H9 (cell line): ENCODE results near the gene LRP3. TPM values are rescaled to one million over a fixed set of nuclear protein-coding genes. Genes with fewer than 3 reads are reported as not detected.

Experiments
- DNase-seq: peaks from one replicate; pipeline ENCODE4 v3.0.0-alpha.2; 2017
- H2AFZ ChIP-seq: one replicate; pipeline ENCODE4 v1.6.1; 2013; ENCODE audit warnings: mild to moderate bottlenecking, low read length, control low read depth, moderate library complexity
- H2AK5ac ChIP-seq: 2 replicates; pipeline ENCODE4 v1.6.1; 2013; ENCODE audit warnings: low read length, control low read depth, mixed read lengths; ENCODE audit not compliant: insufficient read length
- H2BK120ac ChIP-seq: one replicate; pipeline ENCODE4 v1.6.1; 2013; ENCODE audit warnings: low read depth, mild to moderate bottlenecking, low read length, control low read depth, inconsistent platforms; ENCODE audit not compliant: poor library complexity, severe bottlenecking
- H2BK12ac ChIP-seq: 2 replicates; pipeline ENCODE4 v1.6.1; 2013; ENCODE audit warnings: low read length, control low read depth, mixed read lengths, low read depth; ENCODE audit not compliant: insufficient read length
- H2BK15ac ChIP-seq: 2 replicates; pipeline ENCODE4 v1.6.1; 2013; ENCODE audit warnings: low read depth, low read length, control low read depth
- H2BK20ac ChIP-seq: one replicate; pipeline ENCODE4 v1.6.1; 2013; ENCODE audit warnings: low read depth, mild to moderate bottlenecking, low read length, control low read depth, inconsistent platforms; ENCODE audit not compliant: poor library complexity, severe bottlenecking
- H2BK5ac ChIP-seq: 2 replicates; pipeline ENCODE4 v1.6.1; 2013; ENCODE audit warnings: low read length, control low read depth, mixed read lengths; ENCODE audit not compliant: insufficient read length
- H3K14ac ChIP-seq: 2 replicates; pipeline ENCODE4 v1.6.1; 2013; ENCODE audit warnings: low read length, control low read depth; ENCODE audit not compliant: insufficient read depth
- H3K18ac ChIP-seq: 2 replicates; pipeline ENCODE4 v1.6.1; 2013; ENCODE audit warnings: low read depth, mild to moderate bottlenecking, mixed read lengths, low read length, control low read depth; ENCODE audit not compliant: insufficient read length
- H3K23ac ChIP-seq: 2 replicates; pipeline ENCODE4 v1.6.1; 2013; ENCODE audit warnings: low read length, control low read depth, mixed read lengths, low read depth; ENCODE audit not compliant: insufficient read length
- H3K23me2 ChIP-seq: 2 replicates; pipeline ENCODE4 v1.6.1; 2013; ENCODE audit warnings: low read depth, mild to moderate bottlenecking, mixed read lengths, low read length, control low read depth; ENCODE audit not compliant: insufficient read length, poor library complexity, severe bottlenecking
- H3K27ac ChIP-seq: 2 replicates; pipeline ENCODE4 v1.5.1; 2013; ENCODE audit warnings: low read length, control low read depth, mixed read lengths, low read depth; ENCODE audit not compliant: insufficient read length
- H3K27me3 ChIP-seq: 2 replicates; pipeline ENCODE4 v1.6.1; 2013; ENCODE audit warnings: low read length, control low read depth, inconsistent platforms; ENCODE audit not compliant: insufficient read depth
- H3K4ac ChIP-seq: 2 replicates; pipeline ENCODE4 v1.6.1; 2013; ENCODE audit warnings: low read depth, mild to moderate bottlenecking, control low read depth, inconsistent platforms, low read length, moderate library complexity
- H3K4me1 ChIP-seq: 2 replicates; pipeline ENCODE4 v1.6.1; 2013; ENCODE audit warnings: low read length, control low read depth, inconsistent platforms; ENCODE audit not compliant: insufficient read depth
- H3K4me2 ChIP-seq: 2 replicates; pipeline ENCODE4 v1.6.1; 2013; ENCODE audit warnings: low read length, control low read depth, mixed read lengths; ENCODE audit not compliant: insufficient read length, insufficient read depth
- H3K56ac ChIP-seq: 2 replicates; pipeline ENCODE4 v1.6.1; 2013; ENCODE audit warnings: low read depth, mild to moderate bottlenecking, mixed read lengths, low read length, control low read depth; ENCODE audit not compliant: insufficient read length
- H3K79me1 ChIP-seq: 2 replicates; pipeline ENCODE4 v1.6.1; 2013; ENCODE audit warnings: low read depth, mild to moderate bottlenecking, moderate library complexity, low read length, control low read depth, inconsistent platforms; ENCODE audit not compliant: insufficient read depth, poor library complexity, severe bottlenecking
- H3K79me2 ChIP-seq: 2 replicates; pipeline ENCODE4 v1.6.1; 2013; ENCODE audit warnings: low read length, control low read depth, inconsistent platforms; ENCODE audit not compliant: insufficient read depth
- H3K9ac ChIP-seq: 2 replicates; pipeline ENCODE4 v1.6.1; 2013; ENCODE audit warnings: low read length, control low read depth, mixed read lengths; ENCODE audit not compliant: insufficient read length; ENCODE audit errors: extremely low read depth
- H3K9me3 ChIP-seq: one replicate; pipeline ENCODE4 v1.6.1; 2013; ENCODE audit warnings: low read depth, low read length, inconsistent platforms; ENCODE audit not compliant: control insufficient read depth
- H3T11ph ChIP-seq: one replicate; pipeline ENCODE4 v1.6.1; 2013; ENCODE audit warnings: mild to moderate bottlenecking, low read length, control low read depth, inconsistent platforms
- H4K20me1 ChIP-seq: one replicate; pipeline ENCODE4 v1.6.1; 2013; ENCODE audit not compliant: control insufficient read depth, insufficient read length, insufficient read depth
- H4K5ac ChIP-seq: 2 replicates; pipeline ENCODE4 v1.6.1; 2013; ENCODE audit warnings: low read depth, mild to moderate bottlenecking, mixed read lengths, low read length, control low read depth; ENCODE audit not compliant: insufficient read length
- H4K8ac ChIP-seq: replicated peaks from 2 replicates; pipeline ENCODE4 v1.6.1; 2013; ENCODE audit warnings: low read length, control low read depth, mixed read lengths, low read depth; ENCODE audit not compliant: insufficient read length
- H4K91ac ChIP-seq: 2 replicates; pipeline ENCODE4 v1.6.1; 2013; ENCODE audit warnings: low read depth, mild to moderate bottlenecking, moderate library complexity, mixed read lengths, low read length, control low read depth; ENCODE audit not compliant: insufficient read length
- H3K27ac Mint-ChIP-seq, 3 experiments: 2 replicates in 2 of 3; 3 replicates in 1 of 3; pipeline ENCODE4 v1.8.0; 2020 to 2021; ENCODE audit warnings: mixed read lengths in 3 of 3, mild to moderate bottlenecking in 1 of 3, moderate library complexity in 1 of 3
- H3K27me3 Mint-ChIP-seq: 2 replicates; pipeline ENCODE4 v1.8.0; 2021; ENCODE audit warnings: low read depth, mild to moderate bottlenecking, moderate library complexity, mixed read lengths
- H3K36me3 Mint-ChIP-seq, 3 experiments: 2 replicates in 2 of 3; 3 replicates in 1 of 3; pipeline ENCODE4 v1.8.0; 2020 to 2021; ENCODE audit warnings: low read depth in 3 of 3, mixed read lengths in 3 of 3; ENCODE audit not compliant: insufficient read depth in 1 of 3
- H3K4me1 Mint-ChIP-seq, 2 experiments: 2 replicates each; pipeline ENCODE4 v1.8.0; 2020; ENCODE audit warnings: mixed read lengths in 2 of 2
- H3K4me3 Mint-ChIP-seq, 2 experiments: 2 replicates in 1 of 2; 3 replicates in 1 of 2; pipeline ENCODE4 v1.8.0; 2020 to 2021; ENCODE audit warnings: mild to moderate bottlenecking in 2 of 2, mixed read lengths in 2 of 2, moderate library complexity in 1 of 2
- H3K9me3 Mint-ChIP-seq, 2 experiments: 2 replicates in 1 of 2; 3 replicates in 1 of 2; pipeline ENCODE4 v1.8.0; 2020; ENCODE audit warnings: mild to moderate bottlenecking in 2 of 2, mixed read lengths in 2 of 2, moderate library complexity in 1 of 2
- CTCF ChIP-seq: fragments of 200-600 bp; sonication (generic); conservative IDR thresholded peaks from 3 replicates; pipeline ENCODE4 v1.8.0; 2021; ENCODE audit warnings: antibody characterized with exemption, mild to moderate bottlenecking
- WGBS: extraction: QIAGEN DNeasy Blood & Tissue Kit; methylation state at CpG from one replicate; pipeline ENCODE4 v1.1.7; 2013; ENCODE audit warnings: missing lambda C conversion rate, low lambda C conversion rate, mixed read lengths; ENCODE audit not compliant: insufficient read length; ENCODE audit errors: extremely low coverage; 5-methylcytosine and 5-hydroxymethylcytosine counted together
- total RNA-seq: library from RNA; stranded (reverse); gene quantifications from 2 replicates; pipeline ENCODE4 v1.2.1, GENCODE V29; 2021

Gene LRP3
- total RNA-seq, 1 experiment from 2014 or later, result 29.2 TPM

DNA sequence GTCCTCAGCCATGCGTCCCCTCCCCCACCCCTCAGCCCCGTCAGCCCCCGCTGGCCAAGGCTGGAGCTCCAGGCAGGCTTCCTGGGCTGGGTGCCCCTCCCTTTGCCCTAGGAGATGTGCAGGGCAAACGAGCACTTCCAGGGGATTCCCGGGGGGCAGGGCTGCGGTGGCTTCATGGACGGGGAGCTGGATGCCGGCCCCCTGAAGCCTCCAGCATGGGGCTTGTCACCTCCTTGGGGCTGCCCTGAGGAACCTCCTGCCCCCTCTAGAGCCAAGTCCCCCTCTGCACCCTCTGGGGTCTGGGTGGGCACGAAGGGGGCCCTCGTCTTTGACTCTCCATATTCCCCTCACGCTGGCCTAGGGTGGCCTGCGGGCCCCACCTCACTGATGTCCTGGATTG lies 56.9 kb downstream of the LRP3 start:
- WGBS, result no CpG with 5 or more reads among the region's 12 CpGs
- H2BK5ac ChIP-seq, result no peak overlapping the region
- no peak for TF ChIP-seq CTCF

More for the DNA sequence above, 56.9 kb downstream of the LRP3 start:
- no peaks in the 10 kb centered on the region for H3K27me3 ChIP-seq
- peaks cover 3% of the 10 kb centered on the region for H3K27me3 Mint-ChIP-seq
- H3K9ac ChIP-seq, result no peak overlapping the region
- no peak overlapping the region for H3K56ac ChIP-seq
- no peak overlapping the region for H2BK15ac ChIP-seq
- no peak overlapping the region for H2BK20ac ChIP-seq
- H3K4me1 Mint-ChIP-seq, result peaks cover 0 to 3% of the 10 kb centered on the region in 2 experiments; a peak in 1 of 4 replicates
- no peaks in the 10 kb centered on the region for H3K9me3 Mint-ChIP-seq
- no peak overlapping the region for H3K27ac Mint-ChIP-seq
- no peaks in the 10 kb centered on the region for H3K9me3 ChIP-seq
- H2BK12ac ChIP-seq, result no peak overlapping the region
- no peak overlapping the region for H2BK120ac ChIP-seq
- no peak overlapping the region for H3K23ac ChIP-seq
- no peak overlapping the region for H2AK5ac ChIP-seq
- no peaks in the 10 kb centered on the region for H3K36me3 Mint-ChIP-seq
- no peak overlapping the region for H3K4me3 Mint-ChIP-seq
- H3K4me1 ChIP-seq, result no peaks in the 10 kb centered on the region
- no peak overlapping the region for H4K8ac ChIP-seq
- no peak overlapping the region for H3K27ac ChIP-seq
- no peaks in the 10 kb centered on the region for H3K79me2 ChIP-seq
- DNase-seq, result no peak
- no peaks in the 10 kb centered on the region for H4K20me1 ChIP-seq
- no peaks in the 10 kb centered on the region for H3K23me2 ChIP-seq
- H3K14ac ChIP-seq, result no peak overlapping the region
- H3K4me2 ChIP-seq, result no peak overlapping the region
- H2AFZ ChIP-seq, result no peak overlapping the region
- no peak overlapping the region for H4K91ac ChIP-seq
- no peak overlapping the region for H3K18ac ChIP-seq
- H3K4ac ChIP-seq, result no peak overlapping the region
- H3K79me1 ChIP-seq, result no peaks in the 10 kb centered on the region
- H4K5ac ChIP-seq, result no peak overlapping the region
- no peak overlapping the region for H3T11ph ChIP-seq
